C4-2B (cell line): ENCODE data around the gene ZNF169.

Experiments
- CTCF ChIP-seq: fragments of 450-650 bp; conservative IDR thresholded peaks from 2 replicates; pipeline ENCODE4 v1.5.1; 2017; ENCODE audit warnings: mild to moderate bottlenecking
- ZFX ChIP-seq: fragments of 450-650 bp; IDR thresholded peaks from 2 replicates; pipeline ENCODE4 v1.6.1; 2017

- TF ChIP-seq CTCF (no peak), ZFX (no peak)
Observed at GRCh38 chr9:94245651-94246050, 13.4 kb upstream of the ZNF169 start.
